Measurements from ENCODE around the gene SPDYE2.
"Not testable (repeated sequence)": the region's sequence is repeated elsewhere in the genome, so short reads cannot be mapped to it uniquely, and the experiment has no call there.

DNA sequence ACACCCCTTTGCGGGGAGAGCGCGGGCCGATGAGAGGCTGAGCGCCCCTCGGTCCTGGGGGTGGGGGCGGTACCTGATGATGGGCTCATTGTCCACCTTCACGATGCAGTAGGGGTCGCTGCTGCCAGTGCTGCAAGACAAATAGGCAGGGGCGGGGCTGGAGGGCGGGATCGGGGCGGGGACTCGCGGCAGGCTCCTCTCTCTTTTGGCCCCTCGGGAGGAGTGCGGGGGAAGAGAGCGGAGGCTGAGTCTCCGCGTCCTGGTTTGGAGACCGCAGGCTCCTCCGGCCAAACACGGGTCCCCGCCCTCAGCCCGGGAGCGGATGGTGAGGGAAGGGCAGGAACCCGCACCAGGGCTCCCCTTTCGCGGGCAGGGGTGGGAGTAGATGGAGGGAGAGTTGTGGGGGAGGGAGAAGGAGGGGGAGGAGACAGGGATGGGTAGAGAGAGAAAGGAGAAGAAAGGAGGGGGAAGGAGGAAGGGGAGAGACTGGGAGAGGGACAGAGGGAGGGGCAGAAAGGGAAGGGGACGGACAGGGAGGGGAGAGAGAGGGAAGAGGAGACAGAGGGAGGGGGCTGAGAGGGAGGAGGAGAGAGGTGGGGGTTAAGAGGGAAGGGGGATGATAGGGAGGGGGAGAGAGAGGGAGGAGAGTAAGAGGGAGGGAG lies 60.1 kb downstream of the SPDYE2 start:
- not testable (repeated sequence) for TF ChIP-seq CTCF (conservative IDR thresholded peaks at IDR 0.05; ENCODE audit: low read length); EZH2phosphoT487 (IDR thresholded peaks at IDR 0.05; ENCODE audit: borderline replicate concordance, low read depth, low read length)
